Measurements from ENCODE around the gene CLEC9A.
"Not testable (repeated sequence)": the region's sequence is repeated elsewhere in the genome, so short reads cannot be mapped to it uniquely, and the experiment has no call there.

Gene CLEC9A

GRCh38 chr12:10030446-10030845 lies at the start of gene CLEC9A:
CLEC9A (plus strand) TSS chr12:10030682; CDS start chr12:10052688, 22,006 bp downstream.
- DNase-seq: no peak

GRCh38 chr12:9991876-9992275 lies 38.6 kb upstream of the CLEC9A start:
- no peak for DNase-seq

DNA sequence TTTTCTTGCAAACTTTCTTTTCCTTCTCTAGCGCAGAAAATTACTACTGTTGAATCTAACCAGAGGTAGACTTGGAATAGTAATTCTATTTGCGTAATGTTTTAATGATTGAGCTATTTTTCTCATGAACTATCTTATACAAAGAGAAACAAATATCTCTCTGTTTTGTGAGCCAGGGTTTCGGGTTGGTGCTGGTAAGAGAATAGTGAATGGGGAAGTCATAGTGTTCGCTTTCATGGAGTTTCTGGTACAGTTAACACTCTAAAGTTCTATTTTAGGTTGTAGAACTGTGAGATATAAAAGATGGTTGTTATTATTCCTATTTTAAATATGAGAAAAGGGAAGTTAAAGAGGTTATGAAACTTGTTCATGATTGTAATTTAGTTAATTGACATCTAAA lies 38.2 kb upstream of the CLEC9A start:
- DNase-seq: no peak

- DNase-seq: no peak
Measured at GRCh38 chr12:9999016-9999415, 31.5 kb upstream of the CLEC9A start, which contains the start of gene CLEC1B. CLEC1B (minus strand) TSS chr12:9999121; CDS start chr12:9999100, 21 bp downstream.

DNA sequence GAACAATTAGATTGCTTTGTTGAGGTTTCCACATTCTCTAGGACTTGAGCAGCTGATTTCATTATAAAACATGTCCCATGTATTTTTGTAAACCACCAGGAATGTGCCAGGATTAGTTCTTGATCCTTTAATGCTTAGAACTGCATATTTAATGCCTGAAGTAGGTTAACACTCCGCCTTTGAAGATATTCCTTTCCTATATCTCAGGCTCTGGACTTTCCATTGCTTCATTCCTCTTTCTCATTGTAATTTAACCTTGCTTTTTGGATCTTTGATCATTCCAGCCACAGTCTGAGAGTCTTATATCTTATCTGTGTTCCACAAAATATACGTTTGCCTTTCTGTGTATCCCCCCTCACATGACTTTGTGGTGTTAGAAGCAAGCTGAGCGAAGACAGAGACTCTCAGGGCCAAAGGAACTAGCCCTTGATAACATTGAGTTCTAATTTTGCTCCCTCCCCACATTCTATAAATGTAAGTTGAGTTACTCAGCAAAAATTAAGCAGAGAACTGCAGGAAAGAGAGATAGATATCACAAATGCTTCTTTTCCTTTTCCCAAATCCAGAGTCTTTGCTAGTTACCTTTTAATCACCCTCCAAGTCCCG lies 29.2 kb upstream of the CLEC9A start:
- DNase-seq: no peak

- DNase-seq: no peak
Measured at GRCh38 chr12:10012630-10013330, 17.7 kb upstream of the CLEC9A start.

GRCh38 chr12:10015450-10015849 lies 15.0 kb upstream of the CLEC9A start:
- DNase-seq: no peak

DNA sequence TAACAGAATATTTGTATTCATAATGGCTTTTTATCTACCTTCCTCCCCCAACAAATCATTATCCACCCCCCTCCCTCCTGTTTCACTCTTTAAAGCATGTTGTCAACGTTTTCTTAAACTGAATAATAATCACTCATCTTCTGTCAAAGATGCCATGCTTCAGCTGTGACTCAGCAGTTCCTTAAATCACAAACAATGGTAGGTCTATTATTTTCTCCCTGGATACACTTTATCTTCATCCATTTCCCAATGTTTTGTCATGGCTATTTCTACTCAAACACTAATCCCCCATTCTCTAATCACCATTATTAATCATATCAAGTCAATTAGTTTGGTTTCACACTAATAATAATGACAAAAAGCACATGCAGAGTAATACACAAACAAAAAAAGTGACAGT lies 13.6 kb upstream of the CLEC9A start:
- no peak for DNase-seq

GRCh38 chr12:10018386-10018785 lies 12.1 kb upstream of the CLEC9A start:
- DNase-seq: no peak

GRCh38 chr12:10021342-10021741 lies 9.1 kb upstream of the CLEC9A start:
- DNase-seq: no peak

- DNase-seq: no peak
Measured at GRCh38 chr12:10025236-10025635, 5.2 kb upstream of the CLEC9A start.

DNA sequence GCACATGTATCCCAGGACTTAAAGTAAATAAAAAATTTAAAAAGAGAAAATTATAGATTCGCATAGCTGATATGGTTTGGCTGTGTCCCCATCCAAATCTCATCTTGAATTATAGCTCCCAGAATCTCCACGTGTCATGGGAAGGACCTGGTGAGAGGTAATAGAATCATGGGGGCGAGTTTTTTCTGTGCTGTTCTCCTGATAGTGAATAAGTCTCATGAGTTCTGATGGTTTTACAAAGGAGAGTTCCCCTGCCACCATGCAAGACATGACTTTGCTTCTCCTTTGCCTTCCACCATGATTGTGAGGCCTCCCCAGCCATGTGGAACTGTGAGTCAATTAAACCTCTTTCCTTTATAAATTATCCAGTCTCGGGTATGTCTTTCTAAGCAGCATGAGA lies 3.8 kb upstream of the CLEC9A start:
- not testable (repeated sequence) for DNase-seq

GRCh38 chr12:10027311-10027710 lies 3.2 kb upstream of the CLEC9A start:
- no peak for DNase-seq

- no peak for DNase-seq
Measured at GRCh38 chr12:10027721-10028120, 2.8 kb upstream of the CLEC9A start.

DNA sequence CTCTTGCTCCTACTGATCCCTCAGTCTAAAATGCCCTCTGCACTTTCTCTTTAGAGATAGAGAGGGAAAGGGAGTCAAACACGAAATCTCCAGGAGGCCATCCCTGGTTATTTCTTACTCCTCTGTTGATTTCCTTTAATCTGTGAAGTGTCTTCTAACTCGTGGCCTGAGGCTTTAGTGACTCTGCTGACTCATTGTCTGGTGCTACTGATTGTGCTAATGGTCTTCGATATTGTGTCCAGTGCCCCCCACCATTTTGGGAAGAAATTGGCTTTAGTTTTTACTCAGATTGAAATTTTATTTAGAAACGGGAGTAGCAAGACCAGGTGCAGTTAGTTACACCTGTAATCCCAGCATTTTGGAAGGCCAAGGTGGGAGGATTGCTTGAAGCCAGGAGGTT lies 839 bp downstream of the CLEC9A start:
- no peak for DNase-seq

DNA sequence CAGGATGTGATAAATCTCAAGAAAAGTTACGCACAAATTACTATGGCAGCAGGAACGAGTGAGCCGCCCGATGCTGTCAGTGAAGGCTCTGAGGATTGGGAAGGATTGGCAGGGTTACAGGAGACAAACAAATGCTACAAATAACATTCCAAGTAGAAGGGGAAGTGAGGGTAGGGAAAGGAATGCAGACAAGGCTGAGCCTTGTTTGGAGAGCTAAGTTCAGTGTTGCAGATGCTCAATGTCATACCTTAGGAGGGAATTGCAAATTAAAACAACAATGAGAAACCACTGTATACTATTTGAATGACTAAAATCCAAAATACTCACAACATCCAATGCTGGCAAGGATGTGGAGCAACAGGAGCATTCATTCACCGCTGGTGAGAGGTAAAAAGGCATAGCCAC lies 1.3 kb downstream of the CLEC9A start:
- no peak for DNase-seq

- DNase-seq: no peak
Measured at GRCh38 chr12:10033783-10034545, 3.5 kb downstream of the CLEC9A start.

- no peak for DNase-seq
Measured at GRCh38 chr12:10042167-10042566, 11.7 kb downstream of the CLEC9A start.

- no peak for DNase-seq
Measured at GRCh38 chr12:10048526-10048925, 18.0 kb downstream of the CLEC9A start.

- no peak for DNase-seq
Measured at GRCh38 chr12:10052193-10052913, 21.9 kb downstream of the CLEC9A start.

DNA sequence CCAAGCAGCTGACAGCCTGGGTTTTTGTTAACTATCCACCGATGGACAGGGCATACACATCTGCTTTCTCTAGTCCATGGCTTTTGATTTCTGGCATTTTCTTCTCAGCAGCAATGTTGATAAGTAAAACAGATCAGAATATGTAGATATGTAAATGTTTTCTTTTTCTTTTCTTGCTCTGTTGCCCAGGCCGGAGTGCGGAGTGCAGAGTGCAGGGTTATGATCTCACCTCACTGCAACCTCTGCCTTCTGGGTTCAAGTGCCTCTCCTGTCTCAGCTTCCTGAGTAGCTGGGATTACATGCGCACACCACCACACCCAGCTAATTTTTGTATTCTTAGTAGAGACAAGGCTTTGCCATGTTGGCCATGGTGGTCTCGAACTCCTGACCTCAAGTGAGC lies 27.9 kb downstream of the CLEC9A start:
- DNase-seq: no peak

GRCh38 chr12:10065241-10065640 lies 34.8 kb downstream of the CLEC9A start:
- DNase-seq: no peak

- DNase-seq: no peak
Measured at GRCh38 chr12:10067264-10067663, 36.8 kb downstream of the CLEC9A start.
